ENCODE data around the gene TLX1.
A peak's percentile ranks its signal among the peaks of the same experiment; 100 is the strongest.
"Not testable (repeated sequence)": the region's sequence is repeated elsewhere in the genome, so short reads cannot be mapped to it uniquely, and the experiment has no call there.

Gene TLX1

GRCh38 chr10:101145750-101146391, 14.8 kb downstream of the TLX1 start:
- Mint-ChIP-seq H3K27ac (no peak overlapping the region), H3K27me3 (ENCODE audit: low read depth, poor library complexity) (peaks cover 100% of the 10 kb centered on the region), H3K9me3 (peaks cover 23% of the 10 kb centered on the region), H3K4me1 (no peaks in the 10 kb centered on the region), H3K4me3 (no peak overlapping the region), H3K36me3 (ENCODE audit: low read depth) (no peaks in the 10 kb centered on the region)
- no peak for DNase-seq
- TF ChIP-seq CTCF (IDR thresholded peaks at IDR 0.05), result no peak

GRCh38 chr10:101146392-101147251, 15.5 kb downstream of the TLX1 start:
- Mint-ChIP-seq H3K4me1 (no peaks in the 10 kb centered on the region), H3K9me3 (peaks cover 27% of the 10 kb centered on the region), H3K27me3 (ENCODE audit: low read depth, poor library complexity) (peaks cover 100% of the 10 kb centered on the region), H3K4me3 (no peak overlapping the region), H3K27ac (no peak overlapping the region), H3K36me3 (ENCODE audit: low read depth) (no peaks in the 10 kb centered on the region)
- no peak for TF ChIP-seq CTCF (IDR thresholded peaks at IDR 0.05)
- peak; percentile 42 for DNase-seq

GRCh38 chr10:101151395-101151794, 20.3 kb downstream of the TLX1 start:
- no peak for DNase-seq
- Mint-ChIP-seq H3K4me3 (no peak overlapping the region), H3K9me3 (peaks cover 27% of the 10 kb centered on the region), H3K27me3 (ENCODE audit: low read depth, poor library complexity) (peaks cover 100% of the 10 kb centered on the region), H3K4me1 (no peaks in the 10 kb centered on the region), H3K36me3 (ENCODE audit: low read depth) (no peaks in the 10 kb centered on the region), H3K27ac (no peak overlapping the region)
- TF ChIP-seq CTCF (IDR thresholded peaks at IDR 0.05), result no peak

- H3K27me3 Mint-ChIP-seq (ENCODE audit: low read depth, poor library complexity), result peaks cover 100% of the 10 kb centered on the region
- no peak for TF ChIP-seq CTCF (IDR thresholded peaks at IDR 0.05)
- H3K36me3 Mint-ChIP-seq (ENCODE audit: low read depth), result no peaks in the 10 kb centered on the region
- peaks cover 27% of the 10 kb centered on the region for H3K9me3 Mint-ChIP-seq
- DNase-seq, result no peak
- H3K27ac Mint-ChIP-seq, result no peak overlapping the region
- no peaks in the 10 kb centered on the region for H3K4me1 Mint-ChIP-seq
- no peak overlapping the region for H3K4me3 Mint-ChIP-seq
Measured at GRCh38 chr10:101152316-101152715, 21.2 kb downstream of the TLX1 start.

- H3K4me3 Mint-ChIP-seq; H3K36me3 Mint-ChIP-seq (ENCODE audit: low read depth); H3K27ac Mint-ChIP-seq; H3K4me1 Mint-ChIP-seq; DNase-seq: not testable (repeated sequence)
- peaks cover 100% of the 10 kb centered on the region for H3K27me3 Mint-ChIP-seq (ENCODE audit: low read depth, poor library complexity)
- H3K9me3 Mint-ChIP-seq, result peaks cover 28% of the 10 kb centered on the region
Measured at GRCh38 chr10:101154506-101154905, 23.4 kb downstream of the TLX1 start.

GRCh38 chr10:101155896-101156295, 24.8 kb downstream of the TLX1 start:
- H3K27ac Mint-ChIP-seq, result no peak overlapping the region
- H3K27me3 Mint-ChIP-seq (ENCODE audit: low read depth, poor library complexity), result peaks cover 100% of the 10 kb centered on the region
- no peaks in the 10 kb centered on the region for H3K36me3 Mint-ChIP-seq (ENCODE audit: low read depth)
- H3K9me3 Mint-ChIP-seq, result peaks cover 15% of the 10 kb centered on the region
- no peak overlapping the region for H3K4me3 Mint-ChIP-seq
- no peaks in the 10 kb centered on the region for H3K4me1 Mint-ChIP-seq
- no peak for TF ChIP-seq CTCF (IDR thresholded peaks at IDR 0.05)
- DNase-seq, result no peak
